ENCODE measurements around the gene MORN1.

The MORN1 gene

DNA sequence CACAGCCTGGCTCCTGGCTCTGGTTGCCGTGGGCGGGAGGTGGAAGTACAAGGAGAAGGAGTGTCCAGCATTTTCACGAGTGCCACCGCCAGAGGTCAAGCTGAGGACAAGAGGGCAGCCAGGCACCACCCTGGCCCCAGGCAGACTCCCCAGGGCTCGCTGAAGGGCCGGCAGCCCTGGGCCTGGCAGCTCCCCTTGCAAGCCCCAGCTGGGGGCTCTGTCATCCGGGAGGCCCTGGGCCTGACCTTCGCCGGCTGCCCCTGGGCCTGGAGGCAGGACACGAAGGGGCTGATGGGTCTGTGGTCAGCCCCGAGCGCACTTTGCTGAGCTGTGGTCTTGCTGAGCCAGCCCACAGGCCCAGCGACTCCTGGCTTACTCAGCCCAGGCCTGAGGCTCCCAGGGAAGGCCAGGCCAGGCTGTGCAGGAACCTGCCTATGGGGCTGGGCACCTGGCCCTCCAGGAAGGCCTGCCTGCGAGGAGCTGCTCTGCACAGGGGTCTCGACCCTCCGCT, 74.8 kb downstream of the MORN1 start:
- no peak for DNase-seq

DNA sequence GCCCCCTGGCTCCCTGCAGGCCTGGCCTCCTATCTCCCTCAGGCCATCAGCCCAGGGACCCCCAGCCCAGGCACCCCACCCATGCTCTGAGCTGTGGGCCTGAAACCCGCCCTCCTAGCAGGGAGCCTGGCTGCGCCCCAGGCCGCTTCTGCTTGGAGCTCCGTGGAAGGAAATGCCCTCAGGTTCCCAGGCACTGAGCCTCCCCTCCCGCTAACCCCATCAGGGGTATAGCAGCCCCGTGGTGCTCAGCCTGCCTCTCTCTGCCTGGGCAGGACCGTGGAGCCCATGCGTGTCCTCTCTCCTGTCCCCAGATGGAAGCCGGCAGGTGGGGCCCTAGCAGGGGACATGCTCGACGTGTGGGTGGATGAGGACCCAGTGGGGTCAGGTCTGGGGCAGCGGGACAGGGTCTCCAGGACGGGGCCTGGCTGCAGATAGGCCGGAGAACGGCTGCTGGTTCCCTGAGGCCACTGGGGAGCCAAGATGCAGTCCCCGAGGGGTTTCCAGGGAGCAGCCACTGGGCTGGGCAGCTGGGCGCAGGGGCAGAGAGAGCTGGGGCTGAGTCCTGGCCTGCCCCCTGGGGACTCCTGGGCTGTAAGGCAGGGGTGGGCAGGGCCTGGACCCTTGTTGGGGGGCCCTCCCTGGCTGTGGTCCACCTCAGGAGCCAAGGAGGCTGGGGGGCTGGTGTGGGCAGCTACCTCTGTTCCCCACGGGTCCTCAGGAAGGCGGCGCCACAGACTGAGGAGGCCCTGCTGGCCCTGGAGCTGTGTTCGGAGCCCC, 75.5 kb downstream of the MORN1 start:
- no peak for DNase-seq

DNA sequence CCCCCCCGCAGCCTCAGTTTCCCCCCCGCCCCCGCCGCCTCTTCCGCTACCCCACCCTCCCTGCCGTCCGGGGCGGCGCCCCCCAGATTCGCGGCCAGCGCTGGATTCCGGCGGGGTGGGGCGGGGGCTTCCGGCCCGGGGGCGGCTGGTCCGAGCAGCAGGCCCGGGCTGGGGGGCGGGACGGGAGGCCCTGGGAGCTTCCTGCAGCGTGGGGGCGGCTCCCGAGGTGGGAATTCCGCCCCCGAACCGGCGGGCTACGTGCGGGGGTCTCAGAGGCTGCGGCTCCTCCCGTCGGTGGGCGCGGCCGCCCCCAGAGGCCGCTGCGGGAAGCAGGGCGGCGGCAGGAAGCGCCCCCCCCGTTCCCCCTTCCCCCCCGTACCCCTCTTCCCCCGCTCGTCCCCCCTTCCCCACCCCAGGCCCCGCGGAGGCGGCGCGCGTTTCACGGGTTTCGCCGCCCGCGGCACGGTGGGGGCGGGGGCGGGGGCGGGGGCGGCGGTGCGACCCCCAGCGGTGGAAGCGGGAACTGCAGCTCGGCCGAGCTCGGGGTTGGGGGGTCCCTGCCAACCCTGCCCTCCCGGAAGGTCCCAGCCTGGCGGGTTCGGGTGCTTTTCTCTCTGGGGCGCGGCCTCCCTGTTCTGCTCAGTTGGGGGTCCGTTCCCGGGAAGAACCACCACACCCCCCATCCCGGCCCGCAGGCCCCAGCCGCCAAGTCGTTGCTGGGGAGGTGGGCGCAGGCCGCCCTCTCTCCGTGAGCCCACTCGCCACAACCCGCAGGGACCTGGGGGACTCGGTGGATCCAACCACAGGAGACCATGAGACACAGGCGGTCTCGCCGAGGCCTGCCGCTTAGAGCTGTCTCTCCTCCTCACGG, 76.3 kb downstream of the MORN1 start:
- DNase-seq: no peak

DNA sequence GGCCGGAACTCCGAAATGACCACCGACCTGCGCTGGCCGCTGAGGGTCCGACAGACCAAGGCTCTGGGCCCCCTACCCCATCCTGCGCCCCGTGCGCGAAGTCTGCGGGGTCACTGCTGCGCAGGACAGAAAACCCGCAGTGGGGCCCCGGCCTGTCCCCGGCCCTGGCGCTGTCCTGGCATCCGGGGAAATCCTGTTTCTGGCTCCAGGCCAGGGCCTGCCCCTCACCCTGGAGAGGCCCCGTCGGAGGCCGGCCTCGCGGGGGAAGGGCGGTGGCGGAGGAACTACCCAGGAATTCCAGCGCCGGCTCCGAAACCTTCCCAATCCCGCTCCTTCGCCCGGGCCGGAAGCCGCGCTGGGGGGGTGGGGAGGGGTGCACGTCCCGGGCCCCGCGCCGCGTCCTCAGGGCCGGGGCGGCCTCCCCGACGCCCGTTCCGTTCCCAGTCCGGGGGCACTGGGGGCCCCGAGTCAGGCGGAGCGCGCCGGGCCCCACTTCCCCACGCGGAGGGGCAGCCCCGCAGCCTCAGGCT, 77.0 kb downstream of the MORN1 start:
- no peak for DNase-seq

DNA sequence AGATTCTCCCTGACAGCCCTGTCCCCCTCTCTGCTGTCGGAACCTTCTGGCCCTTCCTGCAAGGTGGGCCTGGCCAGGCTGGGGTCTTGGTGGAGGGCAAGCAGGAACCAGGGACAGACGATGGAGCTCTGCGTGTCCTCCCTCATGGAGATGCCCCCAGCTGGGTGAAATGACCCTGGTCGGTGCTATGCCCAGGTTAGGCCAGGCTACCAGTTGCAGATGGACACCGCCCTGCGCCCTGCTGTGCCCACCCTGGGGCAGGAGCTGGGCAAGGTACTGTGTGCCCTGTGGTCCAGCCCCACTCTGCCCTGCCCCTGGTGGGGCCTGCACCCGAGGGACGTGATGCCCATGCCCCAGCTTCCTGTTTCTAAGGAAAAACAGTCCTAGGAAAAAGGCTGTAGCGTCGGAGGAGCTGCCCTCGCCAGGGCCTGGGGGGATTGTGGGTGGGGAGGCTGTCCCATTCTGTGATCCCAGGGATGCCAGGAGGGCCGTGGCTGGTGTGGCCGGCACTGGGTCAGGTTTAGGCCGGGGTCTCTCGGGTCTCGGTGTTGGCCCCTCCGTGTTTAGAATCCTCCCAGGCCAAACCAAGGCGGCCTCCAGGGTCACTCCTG, 77.6 kb downstream of the MORN1 start:
- no peak for DNase-seq

DNA sequence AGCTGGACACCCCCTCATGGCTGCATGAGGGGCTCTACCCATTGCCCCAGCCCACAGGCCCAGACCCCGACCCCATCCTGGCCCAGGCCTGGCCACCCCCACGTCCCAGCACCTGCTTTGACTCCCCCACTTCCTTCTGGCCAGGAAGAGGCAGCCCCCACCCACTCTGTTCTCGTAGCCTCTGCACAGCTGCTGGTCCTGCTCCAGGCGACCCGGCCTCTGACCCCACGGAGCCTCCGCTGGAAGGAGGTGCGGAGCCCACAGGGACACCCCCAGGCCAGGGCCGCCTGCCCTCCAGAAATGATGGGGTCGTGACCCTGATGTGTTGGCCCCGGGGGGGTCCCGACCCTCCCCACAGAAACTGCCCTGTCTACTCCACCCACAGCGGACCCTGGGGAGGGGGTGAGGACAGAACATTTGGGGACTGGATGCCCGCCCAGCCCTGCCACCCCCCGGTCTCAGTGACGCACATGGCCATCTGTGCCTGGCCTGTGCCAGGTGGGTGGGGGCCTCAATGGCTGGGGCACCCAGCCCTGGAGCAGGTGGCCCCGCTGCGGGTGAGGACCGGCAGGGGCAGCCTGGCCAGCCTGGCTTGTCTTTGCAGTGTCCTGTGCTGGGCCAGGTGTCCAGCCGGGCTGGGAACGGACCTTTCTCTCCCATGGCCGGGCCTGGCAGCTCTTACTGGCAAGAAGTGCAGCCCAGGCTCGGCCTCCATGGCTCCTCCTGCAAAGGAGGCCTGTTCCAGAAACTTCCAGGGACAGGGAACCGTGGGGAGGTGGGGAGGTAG, 78.6 kb downstream of the MORN1 start:
- DNase-seq: peak; percentile 34

DNA sequence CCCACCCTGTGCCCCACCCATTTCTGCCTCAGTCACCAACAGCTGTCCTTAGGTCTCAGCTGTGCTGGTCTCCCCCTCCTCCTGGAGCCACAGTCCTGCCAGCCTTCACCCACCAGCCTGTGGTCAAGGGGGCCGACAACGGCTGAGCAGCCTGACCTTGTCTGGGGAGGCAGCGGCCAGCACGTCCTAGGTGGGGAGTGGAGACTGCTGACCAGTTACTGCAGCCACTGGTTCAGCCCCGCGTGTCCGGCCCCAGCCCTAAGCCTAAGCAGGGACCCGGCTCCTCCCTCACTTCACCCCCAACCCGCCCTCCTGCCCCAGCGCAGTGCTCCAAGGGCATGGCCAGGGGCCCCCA, 79.2 kb downstream of the MORN1 start:
- DNase-seq: no peak

DNA sequence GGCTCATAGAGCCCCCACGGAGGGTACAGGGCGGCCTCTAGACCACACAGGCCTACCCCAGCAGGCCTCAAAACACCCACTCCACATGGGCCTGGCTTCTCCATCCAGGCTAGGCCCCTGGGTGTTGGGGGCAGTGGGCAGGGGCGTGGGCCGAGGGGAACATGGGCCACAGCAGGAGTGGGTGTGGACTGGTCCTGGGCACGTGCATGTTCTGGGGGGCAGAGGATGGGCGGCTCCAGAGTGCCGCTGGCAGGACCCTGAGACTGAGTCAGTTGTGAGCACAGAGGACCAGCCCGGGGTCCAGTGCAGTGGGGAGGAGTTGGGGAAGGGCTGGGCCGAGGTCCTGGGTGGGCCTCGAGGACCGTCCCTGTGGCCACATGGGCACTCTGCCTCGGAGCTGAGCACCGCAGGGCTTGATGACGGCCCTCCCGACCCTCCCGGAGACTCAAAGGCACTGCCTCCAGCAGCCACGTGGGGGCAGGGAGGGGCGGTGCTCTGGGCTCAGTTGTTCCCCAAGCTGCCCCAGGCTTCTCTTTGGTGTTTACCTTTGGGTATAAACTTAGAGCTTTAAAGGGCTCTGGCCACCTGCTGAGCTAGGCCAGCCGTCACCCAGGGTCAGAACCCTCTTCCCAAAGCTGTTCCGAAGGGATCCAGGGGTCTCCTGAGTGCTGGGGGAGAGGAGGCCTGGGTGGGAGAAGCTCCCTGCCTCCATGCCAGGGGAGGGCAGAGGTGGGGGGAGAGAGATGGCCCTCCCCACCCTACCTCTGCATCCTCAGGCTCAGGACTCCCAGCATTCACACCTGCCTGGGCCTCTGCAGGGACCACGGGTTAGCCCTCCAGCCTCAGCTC, 79.9 kb downstream of the MORN1 start:
- DNase-seq: peak; percentile 54

DNA sequence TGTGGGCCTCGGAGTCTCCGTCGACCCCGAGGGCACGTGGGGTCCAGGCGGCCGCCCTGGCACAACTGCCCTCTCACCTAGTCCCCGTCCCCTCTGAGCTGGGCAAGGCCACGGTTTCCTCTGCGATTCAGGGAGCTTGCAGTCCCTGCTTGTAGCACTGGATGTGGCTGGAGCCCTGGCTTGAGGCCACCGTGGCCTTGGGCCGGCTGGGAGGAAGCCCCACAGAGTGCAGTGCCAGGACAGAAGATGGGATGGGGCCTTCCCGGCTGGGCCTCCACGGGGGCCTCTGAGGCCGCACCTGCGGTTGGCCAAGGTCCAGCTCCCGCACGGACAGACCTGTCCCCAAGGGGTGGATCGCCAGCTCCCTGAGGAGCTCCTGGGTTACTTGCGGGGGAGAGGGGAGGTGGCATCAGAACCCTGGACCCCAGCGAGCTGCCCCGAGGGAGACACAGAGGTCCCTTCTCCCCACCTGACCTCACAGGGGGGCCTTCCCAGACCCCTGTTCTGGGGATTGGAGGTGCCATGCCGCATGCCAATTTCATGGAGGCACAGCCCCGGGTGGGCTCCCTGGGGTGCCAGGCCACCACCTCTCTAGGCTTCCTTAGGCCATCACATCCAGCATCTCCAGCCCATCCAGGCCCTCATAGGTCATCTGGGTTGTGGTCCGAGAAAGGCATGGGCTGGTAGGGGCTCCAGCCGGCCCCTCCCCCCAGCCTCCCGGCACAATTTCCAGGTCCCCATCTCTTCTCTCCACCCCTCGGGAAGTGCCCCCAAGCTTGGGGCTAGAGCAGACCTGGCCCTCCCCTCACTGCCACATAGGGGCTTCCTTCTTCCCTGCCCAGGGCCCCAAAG, 80.8 kb downstream of the MORN1 start:
- no peak for DNase-seq

DNA sequence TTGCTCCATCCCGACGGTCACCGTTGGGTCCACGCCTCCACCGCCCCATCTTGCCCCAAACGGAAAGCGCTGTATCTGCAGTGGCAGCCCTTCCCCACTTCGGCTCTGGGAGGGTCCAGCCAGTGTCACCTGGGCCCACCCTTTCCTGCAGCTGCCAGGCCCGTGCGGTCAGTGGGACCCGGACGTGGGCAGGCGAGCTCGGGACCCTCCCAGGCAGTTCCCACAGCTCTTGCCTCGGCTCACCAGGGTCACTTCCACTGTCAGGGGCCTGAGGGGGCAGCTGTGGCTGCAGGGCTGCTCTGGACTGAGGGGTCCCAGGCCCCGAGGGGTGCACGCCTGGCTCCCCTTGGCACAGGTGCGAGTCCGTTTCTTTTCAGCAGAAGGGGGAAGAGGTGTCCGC, 82.5 kb downstream of the MORN1 start:
- no peak for DNase-seq

DNA sequence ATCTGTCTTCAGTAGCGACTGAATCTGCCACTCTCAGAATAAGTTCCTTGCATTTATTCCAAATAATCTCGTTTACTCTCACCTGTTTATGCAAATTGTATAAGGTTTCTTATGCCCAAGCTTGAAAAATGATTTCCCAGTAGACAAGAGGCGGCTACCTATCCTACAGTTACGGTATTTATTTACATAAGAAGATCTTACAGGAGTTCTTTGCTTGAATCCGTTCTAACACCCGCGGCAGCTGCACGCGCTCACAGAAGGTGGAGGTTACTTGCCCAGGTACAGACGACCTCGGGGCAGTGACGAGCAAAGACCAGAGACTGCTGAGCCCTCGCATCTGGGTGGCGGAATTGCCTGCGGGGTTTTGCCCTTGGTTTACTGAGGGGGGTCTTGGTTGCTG, 83.4 kb downstream of the MORN1 start:
- no peak for DNase-seq

DNA sequence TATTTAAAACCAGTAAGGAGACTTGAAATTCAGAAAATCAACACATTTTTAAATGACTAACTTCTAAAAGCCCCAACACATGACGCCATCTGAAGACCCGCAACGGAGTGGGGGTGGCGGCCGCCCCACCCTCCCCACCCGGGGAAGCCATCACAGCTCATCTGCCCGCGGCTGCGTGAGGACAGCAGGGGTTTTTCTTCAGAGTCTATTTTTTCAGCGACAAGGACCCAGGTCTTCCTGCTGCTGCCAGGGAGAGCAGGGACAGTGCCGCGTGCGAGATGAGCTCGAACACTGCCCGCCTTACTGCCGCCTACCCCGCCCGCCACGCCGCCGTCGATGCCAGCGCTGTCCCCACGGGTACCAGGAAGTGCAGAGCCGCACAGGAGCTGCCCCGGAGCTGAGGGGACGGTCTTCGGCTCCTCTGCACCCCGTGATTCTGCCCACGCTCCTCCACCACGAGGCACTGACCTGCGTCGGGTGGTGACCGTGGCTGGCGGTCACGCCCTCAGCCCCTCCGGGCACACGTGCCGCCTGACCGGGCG, 84.2 kb downstream of the MORN1 start:
- DNase-seq: no peak

DNA sequence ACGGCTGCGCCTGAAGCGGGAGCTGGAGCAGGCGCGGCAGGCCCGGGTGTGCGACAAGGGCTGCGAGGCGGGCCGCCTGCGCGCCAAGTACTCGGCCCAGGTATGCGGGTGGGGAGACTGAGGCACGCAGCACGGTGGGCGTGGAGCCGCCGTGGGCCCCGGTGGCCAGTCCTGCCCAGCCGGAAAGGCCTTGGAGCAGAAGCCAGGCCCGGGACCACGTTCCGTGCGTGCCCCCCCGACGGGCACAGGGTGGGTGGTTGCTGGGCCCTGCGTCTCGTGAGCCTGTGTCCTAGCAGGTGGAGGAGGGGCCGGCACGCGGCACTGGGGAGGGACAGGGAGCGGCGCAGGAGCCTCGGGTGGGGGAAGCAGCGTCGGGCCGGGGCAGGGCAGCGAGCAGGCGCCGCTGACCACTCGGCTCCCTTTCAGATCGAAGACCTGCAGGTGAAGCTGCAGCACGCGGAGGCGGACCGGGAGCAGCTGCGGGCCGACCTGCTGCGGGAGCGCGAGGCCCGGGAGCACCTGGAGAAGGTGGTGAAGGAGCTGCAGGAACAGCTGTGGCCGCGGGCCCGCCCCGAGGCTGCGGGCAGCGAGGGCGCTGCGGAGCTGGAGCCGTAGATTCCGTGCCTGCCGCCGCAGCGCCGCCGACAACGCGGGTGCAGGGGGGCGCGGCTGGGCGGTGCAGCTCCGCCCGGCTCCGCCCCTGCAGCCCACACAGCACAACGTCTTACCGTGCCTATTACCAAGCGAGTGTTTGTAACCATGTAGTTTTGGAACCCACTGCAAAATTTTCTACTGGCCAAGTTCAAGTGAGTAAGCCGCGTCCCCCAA, 85.0 kb downstream of the MORN1 start:
- DNase-seq: no peak

DNA sequence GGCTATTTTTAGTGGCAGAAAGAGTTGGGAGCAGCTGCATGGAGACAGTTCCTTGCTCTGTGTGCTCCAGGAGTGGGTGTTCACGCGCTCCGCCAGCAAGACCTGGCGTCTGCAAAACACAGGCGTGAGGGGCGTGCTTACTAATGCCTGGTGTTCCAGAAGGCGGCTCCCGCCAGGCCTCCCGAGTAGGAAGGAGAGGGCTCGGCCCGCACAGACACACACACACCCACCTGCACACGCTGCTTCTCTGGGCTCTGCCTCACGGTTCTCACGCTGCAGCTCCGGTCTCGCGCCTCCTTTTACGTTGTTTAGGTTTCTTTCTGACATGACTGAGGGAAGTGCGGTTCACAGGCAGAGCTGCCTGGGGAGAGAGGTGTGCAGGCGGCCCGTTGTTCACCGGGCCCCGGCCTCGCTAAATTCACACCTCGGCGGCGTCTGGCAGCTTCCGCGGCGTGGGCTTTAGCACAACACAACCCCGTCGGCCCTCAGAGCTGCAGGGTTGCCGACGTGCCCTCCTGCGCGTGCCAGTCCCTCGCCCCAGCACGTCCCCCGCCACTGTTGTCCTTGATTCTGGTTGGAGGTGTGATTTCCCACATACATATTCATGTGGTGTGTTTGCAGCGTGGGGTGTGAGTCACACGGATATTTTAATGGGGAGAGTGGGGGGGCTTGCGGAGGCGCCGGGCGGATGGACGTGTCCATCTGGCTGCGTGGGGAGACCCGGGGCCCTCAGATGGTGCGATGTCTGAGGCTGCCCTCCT, 86.3 kb downstream of the MORN1 start:
- no peak for DNase-seq

DNA sequence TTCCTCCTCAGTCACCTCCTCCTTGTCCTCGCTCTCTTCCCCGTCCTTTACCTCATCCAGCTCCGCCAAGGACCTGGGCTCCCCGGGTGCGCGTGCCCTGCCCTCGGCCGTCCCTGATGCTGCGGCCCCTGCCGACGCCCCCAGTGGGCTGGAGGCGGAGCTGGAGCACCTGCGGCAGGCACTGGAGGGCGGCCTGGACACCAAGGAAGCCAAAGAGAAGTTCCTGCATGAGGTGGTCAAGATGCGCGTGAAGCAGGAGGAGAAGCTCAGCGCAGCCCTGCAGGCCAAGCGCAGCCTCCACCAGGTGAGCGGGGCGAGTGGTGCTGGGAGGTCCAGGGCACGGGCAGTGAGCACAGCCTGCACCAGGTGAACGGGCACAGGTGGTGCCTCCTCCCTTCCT, 87.1 kb downstream of the MORN1 start:
- no peak for DNase-seq

DNA sequence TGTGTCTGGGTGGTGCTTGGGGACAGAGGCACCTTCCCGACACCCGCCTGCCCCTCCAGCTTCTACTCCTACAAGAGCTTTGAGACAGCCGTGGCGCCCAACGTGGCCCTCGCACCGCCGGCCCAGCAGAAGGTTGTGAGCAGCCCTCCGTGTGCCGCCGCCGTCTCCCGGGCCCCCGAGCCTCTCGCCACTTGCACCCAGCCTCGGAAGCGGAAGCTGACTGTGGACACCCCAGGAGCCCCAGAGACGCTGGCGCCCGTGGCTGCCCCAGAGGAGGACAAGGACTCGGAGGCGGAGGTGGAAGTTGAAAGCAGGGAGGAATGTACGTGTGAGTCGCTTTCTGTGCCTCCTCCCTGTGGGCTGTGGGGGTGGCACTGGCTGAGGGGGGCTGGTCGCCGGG, 87.6 kb downstream of the MORN1 start:
- no peak for DNase-seq

DNA sequence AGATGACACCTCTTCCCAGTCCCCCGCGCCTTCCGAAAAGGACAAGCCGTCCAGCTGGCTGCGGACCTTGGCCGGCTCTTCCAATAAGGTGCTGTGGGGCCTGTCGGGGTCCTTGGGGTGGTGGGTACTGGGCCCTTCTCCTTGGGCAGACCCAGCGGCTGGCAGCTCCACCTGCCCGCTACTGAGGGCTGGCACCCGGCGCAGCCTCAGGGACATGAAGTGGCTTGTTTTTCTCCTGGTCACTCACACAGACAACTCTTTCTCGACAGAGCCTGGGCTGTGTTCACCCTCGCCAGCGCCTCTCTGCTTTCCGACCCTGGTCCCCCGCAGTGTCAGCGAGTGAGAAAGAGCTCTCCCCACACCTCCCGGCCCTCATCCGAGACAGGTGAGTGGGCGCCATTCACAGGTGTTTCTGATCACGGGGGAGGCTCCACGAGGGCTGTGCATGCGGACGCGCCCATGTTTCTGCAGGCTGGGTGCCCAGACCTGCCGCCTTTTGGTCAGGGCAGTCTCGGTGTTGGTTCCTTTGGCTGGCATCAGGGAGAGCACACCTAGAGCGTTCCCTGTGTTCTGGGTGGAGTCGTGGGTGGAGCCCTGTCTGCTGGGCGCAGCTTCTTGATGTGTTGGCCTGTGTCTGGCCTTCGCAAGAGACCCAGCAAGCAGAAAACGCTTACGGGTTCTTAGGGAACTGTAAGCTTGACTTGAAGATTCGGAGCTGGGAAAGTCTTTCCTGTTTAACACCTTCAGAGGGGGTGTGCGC, 88.2 kb downstream of the MORN1 start:
- no peak for DNase-seq

Measured in SHP77 treated with DMSO at 0.1 percent for 48 hours (cell line).